Activated T-helper 1 cell treated with anti-CD3 and anti-CD28 coated beads, Interleukin-12 subunit alpha, Interleukin-12 subunit beta, Interleukin-2, Interleukin-4 antibody, amounts not matched to agents 30 ng/mL and 10 ng/mL and 1 ng/mL, durations not matched to agents 14 hours and 24 hours and 36 hours (primary cell): ENCODE results near the gene NUFIP1. TPM values are rescaled to one million over a fixed set of nuclear protein-coding genes. Genes with fewer than 3 reads are reported as not detected.

Experiments used
- DNase-seq: peaks from one replicate; pipeline ENCODE4 v3.0.0; 2021; ENCODE audit warnings: low spot score
- H3K27ac Mint-ChIP-seq: one replicate; pipeline ENCODE4 v1.8.0; 2021; ENCODE audit warnings: mild to moderate bottlenecking, mixed read lengths
- H3K27me3 Mint-ChIP-seq: one replicate; pipeline ENCODE4 v1.8.0; 2022; ENCODE audit warnings: mild to moderate bottlenecking, moderate library complexity, mixed read lengths; ENCODE audit not compliant: insufficient read depth
- H3K36me3 Mint-ChIP-seq: one replicate; pipeline ENCODE4 v1.8.0; 2021; ENCODE audit warnings: low read depth, mixed read lengths
- H3K4me1 Mint-ChIP-seq: one replicate; pipeline ENCODE4 v1.8.0; 2021; ENCODE audit warnings: low read depth, mixed read lengths
- H3K4me3 Mint-ChIP-seq: one replicate; pipeline ENCODE4 v1.8.0; 2021; ENCODE audit warnings: mild to moderate bottlenecking, moderate library complexity, mixed read lengths
- H3K9me3 Mint-ChIP-seq: one replicate; pipeline ENCODE4 v1.8.0; 2021; ENCODE audit warnings: mixed read lengths
- intact Hi-C: fragments of 100-400 bp; cut with micrococcal nuclease; formaldehyde crosslinking; loops from one replicate; pipeline ENCODE4 v1.15.1; 2024
- total RNA-seq: library from RNA; stranded (reverse); gene quantifications from 2 replicates; pipeline ENCODE4 v1.2.3, GENCODE V29; 2022

Gene NUFIP1
- total RNA-seq, 1 donor from 2014 or later = 12.2 TPM

- Mint-ChIP-seq H3K9me3 (no peaks in the 10 kb centered on the region), H3K36me3 (no peaks in the 10 kb centered on the region), H3K27me3 (peaks cover 33% of the 10 kb centered on the region), H3K4me3 (no peak overlapping the region), H3K27ac (no peak overlapping the region), H3K4me1 (no peaks in the 10 kb centered on the region)
- no peak for DNase-seq
- intact Hi-C loops = no loop called here
Observed at GRCh38 chr13:44927968-44928367, 61.3 kb downstream of the NUFIP1 start.

GRCh38 chr13:44921931-44922758, 67.1 kb downstream of the NUFIP1 start:
- Mint-ChIP-seq H3K9me3 (no peaks in the 10 kb centered on the region), H3K4me3 (no peak overlapping the region), H3K27ac (no peak overlapping the region), H3K4me1 (no peaks in the 10 kb centered on the region), H3K36me3 (no peaks in the 10 kb centered on the region), H3K27me3 (peaks cover 17% of the 10 kb centered on the region)
- intact Hi-C loops = no loop called here
- DNase-seq = no peak

- intact Hi-C loops = no loop called here
- DNase-seq = no peak
- H3K27ac Mint-ChIP-seq = no peak overlapping the region
- no peaks in the 10 kb centered on the region for H3K36me3 Mint-ChIP-seq
- H3K9me3 Mint-ChIP-seq = no peaks in the 10 kb centered on the region
- no peak overlapping the region for H3K4me3 Mint-ChIP-seq
- no peaks in the 10 kb centered on the region for H3K4me1 Mint-ChIP-seq
- H3K27me3 Mint-ChIP-seq = peaks cover 17% of the 10 kb centered on the region
Observed at GRCh38 chr13:44921246-44921877, 67.9 kb downstream of the NUFIP1 start.

GRCh38 chr13:44920013-44920412, 69.3 kb downstream of the NUFIP1 start:
- DNase-seq = no peak
- H3K27me3 Mint-ChIP-seq = peaks cover 12% of the 10 kb centered on the region
- H3K9me3 Mint-ChIP-seq = no peaks in the 10 kb centered on the region
- H3K36me3 Mint-ChIP-seq = no peaks in the 10 kb centered on the region
- H3K4me3 Mint-ChIP-seq = peak overlapping the region; percentile 11
- intact Hi-C loops = no loop called here
- H3K27ac Mint-ChIP-seq = peak overlapping the region; percentile 59
- no peaks in the 10 kb centered on the region for H3K4me1 Mint-ChIP-seq

GRCh38 chr13:44919104-44919804, 70.0 kb downstream of the NUFIP1 start:
- Mint-ChIP-seq H3K36me3 (no peaks in the 10 kb centered on the region), H3K9me3 (no peaks in the 10 kb centered on the region), H3K4me1 (no peaks in the 10 kb centered on the region), H3K27ac (no peak overlapping the region), H3K4me3 (no peak overlapping the region), H3K27me3 (peaks cover 4% of the 10 kb centered on the region)
- DNase-seq = no peak
- intact Hi-C loops = loop anchor here (5.0 kb wide), 5 partner anchors 128 to 1922 kb away; no protein-coding TSS in a partner anchor

GRCh38 chr13:44918326-44919103, 70.8 kb downstream of the NUFIP1 start:
- Mint-ChIP-seq H3K4me3 (no peak overlapping the region), H3K9me3 (no peaks in the 10 kb centered on the region), H3K4me1 (no peaks in the 10 kb centered on the region), H3K27ac (no peak overlapping the region), H3K36me3 (no peaks in the 10 kb centered on the region), H3K27me3 (peaks cover 4% of the 10 kb centered on the region)
- intact Hi-C loops = loop anchor here (1.0 to 5.0 kb wide), 17 partner anchors 16 to 1921 kb away; partner anchors contain the start of genes CCDC122, COG3, GPALPP1 and GTF2F2
- DNase-seq = peak; percentile 77

- DNase-seq = peak; percentile 94
- Mint-ChIP-seq H3K36me3 (no peaks in the 10 kb centered on the region), H3K9me3 (no peaks in the 10 kb centered on the region), H3K4me3 (no peak overlapping the region), H3K27ac (no peak overlapping the region), H3K27me3 (no peaks in the 10 kb centered on the region), H3K4me1 (no peaks in the 10 kb centered on the region)
- intact Hi-C loops = loop anchor here (1.0 to 5.0 kb wide), 21 partner anchors 17 to 1920 kb away; partner anchors contain the start of genes CCDC122, COG3, GPALPP1 and GTF2F2
Observed at GRCh38 chr13:44917589-44918325, 71.5 kb downstream of the NUFIP1 start.

- Mint-ChIP-seq H3K27me3 (no peaks in the 10 kb centered on the region), H3K9me3 (peaks cover 16% of the 10 kb centered on the region), H3K4me3 (no peak overlapping the region), H3K4me1 (no peaks in the 10 kb centered on the region), H3K27ac (no peak overlapping the region), H3K36me3 (no peaks in the 10 kb centered on the region)
- no peak for DNase-seq
- intact Hi-C loops = no loop called here
Observed at GRCh38 chr13:44912278-44913016, 76.8 kb downstream of the NUFIP1 start.

GRCh38 chr13:44908712-44909111, 80.6 kb downstream of the NUFIP1 start:
- Mint-ChIP-seq H3K27ac (no peak overlapping the region), H3K4me3 (no peak overlapping the region), H3K27me3 (peaks cover 5% of the 10 kb centered on the region), H3K4me1 (no peaks in the 10 kb centered on the region), H3K9me3 (peaks cover 16% of the 10 kb centered on the region), H3K36me3 (no peaks in the 10 kb centered on the region)
- DNase-seq = no peak
- intact Hi-C loops = no loop called here

- Mint-ChIP-seq H3K36me3 (no peaks in the 10 kb centered on the region), H3K4me3 (no peak overlapping the region)
- intact Hi-C loops = no loop called here
Observed at GRCh38 chr13:44908266-44908665, 81.0 kb downstream of the NUFIP1 start.

GRCh38 chr13:44906713-44907112, 82.6 kb downstream of the NUFIP1 start:
- intact Hi-C loops = no loop called here
- H3K4me3 Mint-ChIP-seq = no peak overlapping the region

More at GRCh38 chr13:44908266-44908665, 81.0 kb downstream of the NUFIP1 start:
- Mint-ChIP-seq H3K9me3 (peaks cover 16% of the 10 kb centered on the region), H3K4me1 (no peaks in the 10 kb centered on the region), H3K27me3 (peaks cover 5% of the 10 kb centered on the region), H3K27ac (no peak overlapping the region)
- no peak for DNase-seq

More at GRCh38 chr13:44906713-44907112, 82.6 kb downstream of the NUFIP1 start:
- no peaks in the 10 kb centered on the region for H3K4me1 Mint-ChIP-seq
- H3K27me3 Mint-ChIP-seq = peaks cover 5% of the 10 kb centered on the region
- H3K9me3 Mint-ChIP-seq = peaks cover 12% of the 10 kb centered on the region
- no peak overlapping the region for H3K27ac Mint-ChIP-seq
- no peaks in the 10 kb centered on the region for H3K36me3 Mint-ChIP-seq
- DNase-seq = no peak
